H1 (cell line): ENCODE measurements around the gene LSM6.

Source experiments
- CBX8 ChIP-seq: fragments of 300-800, 300-1000 bp; sonication (generic); IDR thresholded peaks from 2 replicates; pipeline ENCODE4 v1.7.1; 2016; ENCODE audit warnings: low read depth, low read length, borderline replicate concordance
- CHD2 ChIP-seq: IDR thresholded peaks from 2 replicates; pipeline ENCODE4 v1.6.1; 2012; ENCODE audit warnings: low read length, improper control_type of control experiment
- EZH2 ChIP-seq: fragments of 200-600 bp; sonication (generic); IDR thresholded peaks from 2 replicates; pipeline ENCODE4 v1.7.1; 2012; ENCODE audit warnings: low read depth, mild to moderate bottlenecking, moderate library complexity, low read length, inconsistent platforms; ENCODE audit not compliant: severe bottlenecking
- GTF2F1 ChIP-seq: IDR thresholded peaks from 2 replicates; pipeline ENCODE4 v1.6.1; 2012; ENCODE audit warnings: low read depth, low read length, improper control_type of control experiment, borderline replicate concordance
- HDAC2 ChIP-seq, 2 experiments: fragments of 300-600 bp in 1 of 2; sonication (generic) in 1 of 2; IDR thresholded peaks; 2 replicates each; pipeline ENCODE4 v1.6.1; 2011 to 2012; ENCODE audit warnings: low read depth in 2 of 2, low read length in 2 of 2, mild to moderate bottlenecking in 2 of 2, moderate library complexity in 2 of 2, borderline replicate concordance in 1 of 2, inconsistent platforms in 1 of 2
- MAX ChIP-seq: IDR thresholded peaks from 2 replicates; pipeline ENCODE4 v1.6.1; 2012; ENCODE audit warnings: inconsistent platforms
- PHF8 ChIP-seq: fragments of 200-600 bp; sonication (generic); conservative IDR thresholded peaks from 2 replicates; pipeline ENCODE4 v1.7.1; 2012; ENCODE audit warnings: low read depth, mild to moderate bottlenecking, inconsistent platforms, low read length, moderate library complexity
- POLR2AphosphoS5 ChIP-seq: IDR thresholded peaks from 2 replicates; pipeline ENCODE4 v1.6.1; 2011; ENCODE audit warnings: low read depth, low read length
- TCF12 ChIP-seq: IDR thresholded peaks from 2 replicates; pipeline ENCODE4 v1.6.1; 2011; ENCODE audit warnings: low read depth, mild to moderate bottlenecking, low read length
- ZNF274 ChIP-seq: IDR thresholded peaks from 2 replicates; pipeline ENCODE4 v1.7.0; 2012; ENCODE audit warnings: low read length, borderline replicate concordance; ENCODE audit errors: extremely low read depth
- TF ChIP-seq, protein P1 (sequence below): IDR thresholded peaks from 2 replicates; pipeline ENCODE4 v1.6.1; 2012; ENCODE audit warnings: inconsistent platforms

DNA sequence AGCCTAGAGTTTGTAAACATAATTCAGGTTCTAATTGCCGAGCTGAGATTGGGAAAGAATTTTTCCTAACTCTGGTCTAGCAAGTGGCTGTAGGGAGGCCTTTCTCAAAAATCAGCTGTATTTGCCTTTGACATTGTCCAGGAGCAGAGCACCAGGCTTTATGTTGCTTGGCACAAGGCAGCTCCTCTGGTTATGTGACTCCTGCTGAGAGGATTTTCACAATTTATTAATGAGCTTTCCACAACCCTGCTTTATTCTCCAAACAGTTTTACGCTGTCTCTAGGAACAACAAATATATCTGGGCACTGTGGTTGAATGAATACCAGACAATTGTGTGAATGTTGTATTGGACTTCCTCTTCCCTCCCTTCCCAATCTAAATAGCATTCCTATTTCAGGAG lies 14.9 kb downstream of the LSM6 start:
- TF ChIP-seq GTF2F1 (no peak), CHD2 (no peak), EZH2 (no peak), PHF8 (no peak), MAX (no peak), TCF12 (no peak), CBX8 (no peak), ZNF274 (no peak), POLR2AphosphoS5 (no peak), HDAC2 (IDR thresholded peaks at IDR 0.05; ENCODE audit: borderline replicate concordance in 1 of 2, low read depth in 2 of 2, low read length in 2 of 2) (no peak)
- TF ChIP-seq, protein P1, sequence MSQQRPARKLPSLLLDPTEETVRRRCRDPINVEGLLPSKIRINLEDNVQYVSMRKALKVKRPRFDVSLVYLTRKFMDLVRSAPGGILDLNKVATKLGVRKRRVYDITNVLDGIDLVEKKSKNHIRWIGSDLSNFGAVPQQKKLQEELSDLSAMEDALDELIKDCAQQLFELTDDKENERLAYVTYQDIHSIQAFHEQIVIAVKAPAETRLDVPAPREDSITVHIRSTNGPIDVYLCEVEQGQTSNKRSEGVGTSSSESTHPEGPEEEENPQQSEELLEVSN, result no peak
